Gastroesophageal sphincter (tissue), 3 donors: Measurements from ENCODE around the gene STAM.

Experiments
- EP300 ChIP-seq: sonication (generic); formaldehyde crosslinking; IDR thresholded peaks from one replicate; pipeline ENCODE4 v1.6.1; 2017; ENCODE audit warnings: antibody characterized with exemption, mild to moderate bottlenecking
- POLR2AphosphoS5 ChIP-seq: sonication (generic); formaldehyde crosslinking; IDR thresholded peaks from one replicate; pipeline ENCODE4 v1.6.1; 2017; ENCODE audit warnings: antibody characterized with exemption
- TF ChIP-seq, protein P1 (sequence below), 4 experiments: fragments of 200-600 bp in 2 of 4; fragments of 450-650 bp in 2 of 4; sonication (generic) in 1 of 4; IDR thresholded peaks; one replicate each; pipeline ENCODE4 v1.5.1; 2017 to 2019; ENCODE audit warnings: antibody characterized with exemption in 4 of 4, mild to moderate bottlenecking in 2 of 4, moderate library complexity in 2 of 4

DNA sequence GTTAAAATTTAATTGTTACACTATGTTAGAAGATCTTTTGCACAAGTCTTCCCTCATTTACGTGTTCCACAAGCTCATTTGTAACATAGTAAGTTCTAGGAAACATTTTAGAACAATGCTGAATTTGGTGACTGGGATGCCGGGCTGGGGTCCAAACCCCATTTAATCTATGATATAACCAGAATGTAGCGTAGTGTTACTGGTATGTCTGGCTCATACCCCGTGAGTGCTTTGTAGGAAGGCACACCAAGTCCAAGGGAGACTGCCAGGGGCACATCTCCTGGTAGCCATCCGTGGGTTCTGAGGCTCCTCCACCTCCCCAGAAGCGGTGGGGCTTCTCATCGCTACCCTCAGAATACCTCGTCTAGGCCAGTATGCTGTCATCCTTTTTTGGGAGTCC is 86.7 kb downstream of the STAM start:
- TF ChIP-seq, protein P1, sequence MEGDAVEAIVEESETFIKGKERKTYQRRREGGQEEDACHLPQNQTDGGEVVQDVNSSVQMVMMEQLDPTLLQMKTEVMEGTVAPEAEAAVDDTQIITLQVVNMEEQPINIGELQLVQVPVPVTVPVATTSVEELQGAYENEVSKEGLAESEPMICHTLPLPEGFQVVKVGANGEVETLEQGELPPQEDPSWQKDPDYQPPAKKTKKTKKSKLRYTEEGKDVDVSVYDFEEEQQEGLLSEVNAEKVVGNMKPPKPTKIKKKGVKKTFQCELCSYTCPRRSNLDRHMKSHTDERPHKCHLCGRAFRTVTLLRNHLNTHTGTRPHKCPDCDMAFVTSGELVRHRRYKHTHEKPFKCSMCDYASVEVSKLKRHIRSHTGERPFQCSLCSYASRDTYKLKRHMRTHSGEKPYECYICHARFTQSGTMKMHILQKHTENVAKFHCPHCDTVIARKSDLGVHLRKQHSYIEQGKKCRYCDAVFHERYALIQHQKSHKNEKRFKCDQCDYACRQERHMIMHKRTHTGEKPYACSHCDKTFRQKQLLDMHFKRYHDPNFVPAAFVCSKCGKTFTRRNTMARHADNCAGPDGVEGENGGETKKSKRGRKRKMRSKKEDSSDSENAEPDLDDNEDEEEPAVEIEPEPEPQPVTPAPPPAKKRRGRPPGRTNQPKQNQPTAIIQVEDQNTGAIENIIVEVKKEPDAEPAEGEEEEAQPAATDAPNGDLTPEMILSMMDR (IDR thresholded peaks at IDR 0.05): no peak
- TF ChIP-seq EP300 (no peak), POLR2AphosphoS5 (no peak)
